Epidermal melanocyte (primary cell): ENCODE results near the gene CCDC69.
"Not testable (repeated sequence)": the region's sequence is repeated elsewhere in the genome, so short reads cannot be mapped to it uniquely, and the experiment has no call there.

Experiments used
- DNase-seq: peaks from one replicate; pipeline ENCODE4 v3.0.0; 2011; ENCODE audit warnings: low spot score; ENCODE audit not compliant: insufficient read length

Gene CCDC69

GRCh38 chr5:151222790-151223446 is 974 bp downstream of the CCDC69 start:
- no peak for DNase-seq

- no peak for DNase-seq
Observed at GRCh38 chr5:151222054-151222789, 1.7 kb downstream of the CCDC69 start.

GRCh38 chr5:151221574-151221973 is 2.3 kb downstream of the CCDC69 start:
- DNase-seq, result no peak

- DNase-seq, result no peak
Observed at GRCh38 chr5:151219789-151220188, 4.1 kb downstream of the CCDC69 start.

GRCh38 chr5:151219138-151219537 is 4.8 kb downstream of the CCDC69 start:
- DNase-seq, result no peak

GRCh38 chr5:151218177-151218576 is 5.7 kb downstream of the CCDC69 start:
- no peak for DNase-seq

- no peak for DNase-seq
Observed at GRCh38 chr5:151216781-151217180, 7.1 kb downstream of the CCDC69 start.

GRCh38 chr5:151215546-151215880 is 8.4 kb downstream of the CCDC69 start:
- no peak for DNase-seq

GRCh38 chr5:151214614-151215545 is 9.0 kb downstream of the CCDC69 start:
- no peak for DNase-seq

- no peak for DNase-seq
Observed at GRCh38 chr5:151213803-151214613, 9.9 kb downstream of the CCDC69 start.

GRCh38 chr5:151212406-151212798 is 11.5 kb downstream of the CCDC69 start:
- DNase-seq, result no peak

- no peak for DNase-seq
Observed at GRCh38 chr5:151208481-151208914, 15.4 kb downstream of the CCDC69 start.

GRCh38 chr5:151205411-151205810 is 18.5 kb downstream of the CCDC69 start:
- no peak for DNase-seq

- DNase-seq, result no peak
Observed at GRCh38 chr5:151204051-151204450, 19.8 kb downstream of the CCDC69 start.

GRCh38 chr5:151202381-151203139 is 21.3 kb downstream of the CCDC69 start:
- DNase-seq, result no peak

GRCh38 chr5:151200913-151201595 is 22.8 kb downstream of the CCDC69 start:
- DNase-seq, result no peak

GRCh38 chr5:151199581-151200185 is 24.2 kb downstream of the CCDC69 start:
- DNase-seq, result no peak

GRCh38 chr5:151198861-151199260 is 25.0 kb downstream of the CCDC69 start:
- DNase-seq, result no peak

GRCh38 chr5:151197291-151197600 is 26.6 kb downstream of the CCDC69 start:
- not testable (repeated sequence) for DNase-seq
